ENCODE results near the gene PTP4A1.

The PTP4A1 gene

GRCh38 chr6:63597141-63598048 is 25.1 kb downstream of the PTP4A1 start:
- no peak for TF ChIP-seq CTCF (conservative IDR thresholded peaks at IDR 0.05; ENCODE audit: low read length)

GRCh38 chr6:63598049-63599036 is 26.1 kb downstream of the PTP4A1 start:
- H3K4me3 ChIP-seq (ENCODE audit: low read length) = peak overlapping the region; percentile 71
- peak; percentile 36 for DNase-seq (ENCODE audit: low read depth)
- peak; percentile 97 for TF ChIP-seq CTCF (conservative IDR thresholded peaks at IDR 0.05; ENCODE audit: low read length)

More at GRCh38 chr6:63597141-63598048, 25.1 kb downstream of the PTP4A1 start:
- no peak for DNase-seq (ENCODE audit: low read depth)
- peak overlapping the region; percentile 71 for H3K4me3 ChIP-seq (ENCODE audit: low read length)

- no peak overlapping the region for H3K4me3 ChIP-seq (ENCODE audit: low read length)
- DNase-seq (ENCODE audit: low read depth) = no peak
- TF ChIP-seq CTCF (conservative IDR thresholded peaks at IDR 0.05; ENCODE audit: low read length) = no peak
Observed at GRCh38 chr6:63599243-63599642, 27.0 kb downstream of the PTP4A1 start.

- DNase-seq (ENCODE audit: low read depth) = no peak
- no peak for TF ChIP-seq CTCF (conservative IDR thresholded peaks at IDR 0.05; ENCODE audit: low read length)
Observed at GRCh38 chr6:63600136-63600535, 27.9 kb downstream of the PTP4A1 start.

GRCh38 chr6:63609231-63609630 is 37.0 kb downstream of the PTP4A1 start:
- no peak overlapping the region for H3K4me3 ChIP-seq (ENCODE audit: low read length)
- TF ChIP-seq CTCF (conservative IDR thresholded peaks at IDR 0.05; ENCODE audit: low read length) = no peak
- no peak for DNase-seq (ENCODE audit: low read depth)

More at GRCh38 chr6:63600136-63600535, 27.9 kb downstream of the PTP4A1 start:
- H3K4me3 ChIP-seq (ENCODE audit: low read length) = no peak overlapping the region

- H3K4me3 ChIP-seq (ENCODE audit: low read length) = no peak overlapping the region
- no peak for DNase-seq (ENCODE audit: low read depth)
- TF ChIP-seq CTCF (conservative IDR thresholded peaks at IDR 0.05; ENCODE audit: low read length) = no peak
Observed at GRCh38 chr6:63610944-63611343, 38.7 kb downstream of the PTP4A1 start.
